Breast epithelium (tissue), 3 donors: ENCODE data around the gene TMEM139.

Experiments
- POLR2A ChIP-seq: fragments of 450-650 bp; IDR thresholded peaks from one replicate; pipeline ENCODE4 v1.6.1; 2016; ENCODE audit warnings: antibody characterized with exemption, mild to moderate bottlenecking, moderate library complexity
- POLR2AphosphoS5 ChIP-seq, 3 donors: sonication (generic); formaldehyde crosslinking; IDR thresholded peaks; one replicate each; pipeline ENCODE4 v1.6.1; 2017; ENCODE audit warnings: antibody characterized with exemption in 3 of 3
- TF ChIP-seq, protein P1 (sequence below), 3 donors: fragments of 450-650 bp; IDR thresholded peaks; one replicate each; pipeline ENCODE4 v1.5.1; 2016 to 2017; ENCODE audit warnings: antibody characterized with exemption in 3 of 3, mild to moderate bottlenecking in 3 of 3, moderate library complexity in 3 of 3

DNA sequence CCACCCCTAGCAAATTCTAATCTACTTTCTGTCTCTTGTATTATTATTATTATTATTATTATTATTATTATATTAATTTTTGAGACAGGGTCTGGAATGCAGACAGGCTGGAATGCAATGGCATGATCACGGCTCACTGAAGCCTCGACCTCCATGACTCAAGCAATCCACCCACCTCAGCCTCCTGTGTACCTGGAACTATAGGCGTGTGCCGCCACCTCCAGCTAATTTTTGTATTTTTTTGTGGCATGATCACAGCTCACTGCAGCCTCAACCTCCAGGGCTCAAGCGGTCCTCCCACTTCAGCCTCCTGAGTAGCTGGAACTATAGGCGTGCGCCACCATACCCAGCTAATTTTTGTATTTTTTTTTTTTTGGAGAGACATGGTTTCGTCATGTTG is 2.6 kb upstream of the TMEM139 start:
- TF ChIP-seq POLR2A (no peak), POLR2AphosphoS5 (IDR thresholded peaks at IDR 0.05) (no peak)
- TF ChIP-seq, protein P1, sequence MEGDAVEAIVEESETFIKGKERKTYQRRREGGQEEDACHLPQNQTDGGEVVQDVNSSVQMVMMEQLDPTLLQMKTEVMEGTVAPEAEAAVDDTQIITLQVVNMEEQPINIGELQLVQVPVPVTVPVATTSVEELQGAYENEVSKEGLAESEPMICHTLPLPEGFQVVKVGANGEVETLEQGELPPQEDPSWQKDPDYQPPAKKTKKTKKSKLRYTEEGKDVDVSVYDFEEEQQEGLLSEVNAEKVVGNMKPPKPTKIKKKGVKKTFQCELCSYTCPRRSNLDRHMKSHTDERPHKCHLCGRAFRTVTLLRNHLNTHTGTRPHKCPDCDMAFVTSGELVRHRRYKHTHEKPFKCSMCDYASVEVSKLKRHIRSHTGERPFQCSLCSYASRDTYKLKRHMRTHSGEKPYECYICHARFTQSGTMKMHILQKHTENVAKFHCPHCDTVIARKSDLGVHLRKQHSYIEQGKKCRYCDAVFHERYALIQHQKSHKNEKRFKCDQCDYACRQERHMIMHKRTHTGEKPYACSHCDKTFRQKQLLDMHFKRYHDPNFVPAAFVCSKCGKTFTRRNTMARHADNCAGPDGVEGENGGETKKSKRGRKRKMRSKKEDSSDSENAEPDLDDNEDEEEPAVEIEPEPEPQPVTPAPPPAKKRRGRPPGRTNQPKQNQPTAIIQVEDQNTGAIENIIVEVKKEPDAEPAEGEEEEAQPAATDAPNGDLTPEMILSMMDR (IDR thresholded peaks at IDR 0.05): no peak
